H1 (cell line): ENCODE results near the gene ARL2BP. TPM values are rescaled to one million over a fixed set of nuclear protein-coding genes. Genes with fewer than 3 reads are reported as not detected.

Source experiments
- CHD7 ChIP-seq: fragments of 300-600 bp; sonication (generic); IDR thresholded peaks from 2 replicates; pipeline ENCODE4 v1.7.1; 2012; ENCODE audit warnings: low read length, moderate library complexity, mild to moderate bottlenecking, inconsistent platforms; ENCODE audit not compliant: insufficient replicate concordance
- polyA plus RNA-seq, 7 experiments: library from polyadenylated mRNA; depleted of rRNA in 3 of 7; stranded (reverse) in 5 of 7; unstranded in 2 of 7; fragments of >200 nt in 5 of 7; fragments of 200-250 nt in 2 of 7; gene quantifications; 1 replicate in 5 of 7; 2 replicates in 1 of 7; 4 replicates in 1 of 7; pipeline versions ENCODE4 v1.2.1 to v1.2.3, GENCODE V29; 2011 to 2013; ENCODE audit warnings: missing spikeins in 2 of 7, mixed read lengths in 2 of 7
- total RNA-seq: library from RNA; stranded (reverse); fragmentation: NEBNext Ultra II Directional; extraction: Animal tissue kit (Norgen Biotek cat#: 25700); gene quantifications from 2 replicates; pipeline ENCODE4 v1.2.1, GENCODE V29; 2021

Gene ARL2BP
- total and polyA plus RNA-seq, 2 of the 8 experiments (the other 6 are each of a cell fraction or from before 2014, with no cell fraction given): 13.6 to 18.3 TPM

GRCh38 chr16:57266531-57267260 is 21.6 kb downstream of the ARL2BP start (continued):
- TF ChIP-seq CHD7: no peak
